SK-N-SH (cell line): ENCODE measurements around the gene ZBTB34. TPM values are rescaled to one million over a fixed set of nuclear protein-coding genes. Genes with fewer than 3 reads are reported as not detected.

Source experiments
- CTCF ChIA-PET: fragments of 300-600, 350-600 bp; formaldehyde crosslinking; extraction: SDS; loops from one replicate; lab custom pipeline; 2021; lab: Yijun Ruan, JAX
- POLR2A ChIA-PET: fragments of 350-600 bp; sonication (Branson Sonifier 250); formaldehyde crosslinking; extraction: SDS; loops from one replicate; lab custom pipeline; 2020; ENCODE audit warnings: antibody characterized with exemption, inconsistent platforms; lab: Yijun Ruan, JAX
- DNase-seq: peaks from one replicate; pipeline ENCODE4 v3.0.0; 2012
- H2AFZ ChIP-seq: fragments of 200-600 bp; sonication (generic); 2 replicates; pipeline ENCODE4 v1.8.1; 2016; ENCODE audit warnings: antibody characterized with exemption, mild to moderate bottlenecking, low read depth
- H3F3A ChIP-seq: fragments of 200-600 bp; sonication (generic); replicated peaks from 2 replicates; pipeline ENCODE3; 2016; ENCODE audit warnings: antibody characterized with exemption, mild to moderate bottlenecking; ENCODE audit not compliant: insufficient read depth
- H3K27ac ChIP-seq, 2 experiments: fragments of 200-500 bp in 1 of 2; fragments of 200-600 bp in 1 of 2; sonication (Bioruptor generic) in 1 of 2; sonication (generic), shearing (Covaris generic) in 1 of 2; 2 replicates each; pipeline versions ENCODE4 v1.5.1 to v1.6.1; 2014 to 2016; ENCODE audit warnings: low read depth in 2 of 2, inconsistent platforms in 1 of 2, low read length in 1 of 2, mild to moderate bottlenecking in 1 of 2, mixed read lengths in 1 of 2
- H3K27me3 ChIP-seq: fragments of 200-600 bp; sonication (generic), shearing (Covaris generic); 2 replicates; pipeline ENCODE4 v1.6.1; 2016; ENCODE audit warnings: mixed run types; ENCODE audit not compliant: insufficient read depth
- H3K36me3 ChIP-seq, 2 experiments: fragments of 200-500 bp in 1 of 2; fragments of 200-600 bp in 1 of 2; sonication (Bioruptor generic) in 1 of 2; sonication (generic) in 1 of 2; replicated peaks in 1 of 2; 2 replicates each; pipeline versions ENCODE3 to v1.5.1; 2014 to 2016; ENCODE audit warnings: low read length in 1 of 2, mild to moderate bottlenecking in 1 of 2; ENCODE audit not compliant: insufficient read depth in 2 of 2, control insufficient read depth in 1 of 2
- H3K4me1 ChIP-seq, 2 experiments: fragments of 200-500 bp in 1 of 2; fragments of 200-600 bp in 1 of 2; sonication (Bioruptor generic) in 1 of 2; sonication (generic), shearing (Covaris generic) in 1 of 2; 2 replicates each; pipeline versions ENCODE4 v1.5.1 to v1.6.1; 2014 to 2016; ENCODE audit warnings: low read depth in 1 of 2, low read length in 1 of 2, mixed run types in 1 of 2; ENCODE audit not compliant: insufficient read depth in 2 of 2, control insufficient read depth in 1 of 2
- H3K4me2 ChIP-seq: fragments of 200-600 bp; sonication (generic), shearing (Covaris generic); 2 replicates; pipeline ENCODE4 v1.6.1; 2017; ENCODE audit warnings: mixed run types
- H3K4me3 ChIP-seq, 2 experiments: fragments of 200-500 bp in 1 of 2; fragments of 200-600 bp in 1 of 2; sonication (Bioruptor generic) in 1 of 2; sonication (generic), shearing (Covaris generic) in 1 of 2; 2 replicates each; pipeline versions ENCODE4 v1.5.1 to v1.8.1; 2014 to 2016; ENCODE audit warnings: low read depth in 2 of 2, inconsistent platforms in 1 of 2, low read length in 1 of 2, mild to moderate bottlenecking in 1 of 2, mixed read lengths in 1 of 2, moderate library complexity in 1 of 2
- H3K79me2 ChIP-seq: fragments of 200-600 bp; sonication (generic); 2 replicates; pipeline ENCODE4 v1.8.1; 2017; ENCODE audit warnings: mild to moderate bottlenecking; ENCODE audit not compliant: insufficient read depth
- H3K9ac ChIP-seq: fragments of 200-600 bp; sonication (generic); 2 replicates; pipeline ENCODE4 v1.6.1; 2017; ENCODE audit warnings: mixed run types
- H3K9me2 ChIP-seq: fragments of 200-600 bp; sonication (generic); 2 replicates; pipeline ENCODE4 v1.6.1; 2017; ENCODE audit warnings: mixed run types
- H3K9me3 ChIP-seq: fragments of 200-600 bp; sonication (generic); 2 replicates; pipeline ENCODE4 v1.6.1; 2017; ENCODE audit warnings: mixed run types, mild to moderate bottlenecking, moderate library complexity
- H4K20me1 ChIP-seq: fragments of 200-600 bp; sonication (generic); 2 replicates; pipeline ENCODE4 v1.6.1; 2017; ENCODE audit warnings: mild to moderate bottlenecking, mixed run types; ENCODE audit not compliant: insufficient read depth
- CHD2 ChIP-seq: fragments of 150-350 bp; IDR thresholded peaks from 2 replicates; pipeline ENCODE4 v1.6.1; 2018; ENCODE audit warnings: low read length; ENCODE audit not compliant: partially characterized antibody
- GATA2 ChIP-seq: sonication (generic); formaldehyde crosslinking; IDR thresholded peaks from 2 replicates; pipeline ENCODE4 v1.5.0; 2020; ENCODE audit warnings: mild to moderate bottlenecking, missing genetic modification reagents
- IRF3 ChIP-seq: fragments of 150-350 bp; IDR thresholded peaks from 2 replicates; pipeline ENCODE4 v1.6.1; 2016; ENCODE audit warnings: mild to moderate bottlenecking, low read depth, low read length
- MEF2A ChIP-seq: IDR thresholded peaks from 2 replicates; pipeline ENCODE4 v1.4.0; 2012; ENCODE audit warnings: low read depth, borderline replicate concordance
- RCOR1 ChIP-seq: fragments of 150-350 bp; IDR thresholded peaks from 2 replicates; pipeline ENCODE4 v1.6.1; 2017; ENCODE audit warnings: antibody characterized with exemption, low read length
- SIN3A ChIP-seq: IDR thresholded peaks from 2 replicates; pipeline ENCODE4 v1.6.1; 2012; ENCODE audit warnings: low read depth, mild to moderate bottlenecking, low read length, moderate library complexity, borderline replicate concordance
- TCF12 ChIP-seq: IDR thresholded peaks from 2 replicates; pipeline ENCODE4 v1.4.0; 2012
- USF1 ChIP-seq: IDR thresholded peaks from 2 replicates; pipeline ENCODE4 v1.4.0; 2012; ENCODE audit warnings: low read depth, borderline replicate concordance
- USF2 ChIP-seq: fragments of 150-350 bp; IDR thresholded peaks from 2 replicates; pipeline ENCODE4 v1.6.1; 2017; ENCODE audit warnings: antibody characterized with exemption, low read length, low read depth, borderline replicate concordance
- WGBS: methylation state at CpG from one replicate; pipeline ENCODE4 v1.1.6; 2017; ENCODE audit warnings: low lambda C conversion rate; 5-methylcytosine and 5-hydroxymethylcytosine counted together
- polyA plus RNA-seq, 3 experiments: library from polyadenylated mRNA; depleted of rRNA; stranded (reverse); fragments of >200 nt; gene quantifications; 2 replicates each; pipeline ENCODE4 v1.2.3, GENCODE V29; 2012
- TF ChIP-seq, protein P1 (sequence below): fragments of 200-600 bp; sonication (generic); IDR thresholded peaks from 2 replicates; pipeline ENCODE4 v1.6.1; 2017; ENCODE audit warnings: antibody characterized with exemption, mild to moderate bottlenecking, moderate library complexity
- TF ChIP-seq, protein P2 (sequence below): IDR thresholded peaks from 2 replicates; pipeline ENCODE4 v1.4.0; 2012; ENCODE audit warnings: low read depth

Gene ZBTB34
- polyA plus RNA-seq, 1 of the 3 experiments (the other 2 are of a cell fraction): 2.9 TPM

DNA sequence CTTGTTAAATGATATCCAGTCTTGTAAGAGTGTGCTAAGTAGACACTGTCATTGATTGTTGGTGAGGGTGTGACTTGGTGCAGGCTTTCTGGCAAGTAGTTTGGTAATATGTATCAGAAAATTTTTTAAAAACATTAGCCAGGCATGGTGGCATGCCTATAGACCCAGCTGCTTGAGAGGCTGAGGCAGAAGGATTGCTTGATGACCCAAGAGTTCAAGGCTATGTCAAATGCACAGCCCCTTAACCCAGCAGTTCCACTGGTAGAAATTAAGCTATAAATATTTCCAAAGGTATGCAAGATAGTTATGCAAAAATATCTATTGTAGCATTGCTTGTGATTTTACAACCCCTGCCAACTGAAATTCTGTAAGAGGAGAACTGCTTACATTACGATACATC is 31.4 kb upstream of the ZBTB34 start (continued):
- TF ChIP-seq IRF3 (no peak), MEF2A (no peak)

- H3K4me2 ChIP-seq: no peak overlapping the region
- ChIA-PET CTCF (no interaction called here), POLR2A (no interaction called here)
- no peak overlapping the region for H3K9ac ChIP-seq
- H3K27ac ChIP-seq: no peak overlapping the region
- WGBS: 94% methylated on average over 3 of the region's 3 CpGs
- peaks cover 58% of the 10 kb centered on the region for H3K79me2 ChIP-seq
- no peak overlapping the region for H3K4me3 ChIP-seq
- no peak for DNase-seq
- H4K20me1 ChIP-seq: peaks cover 21% of the 10 kb centered on the region
- H2AFZ ChIP-seq: no peak overlapping the region
- no peaks in the 10 kb centered on the region for H3K9me2 ChIP-seq
- H3K4me1 ChIP-seq: peaks cover 0 to 3% of the 10 kb centered on the region in 2 experiments; a peak in 1 of 4 replicates
- H3K36me3 ChIP-seq: peaks cover 33 to 36% of the 10 kb centered on the region in 2 experiments
- no peaks in the 10 kb centered on the region for H3K9me3 ChIP-seq
- H3F3A ChIP-seq: no peaks in the 10 kb centered on the region
- TF ChIP-seq USF1: no peak
- TF ChIP-seq GATA2 (CRISPR knock-in tag): no peak
- TF ChIP-seq RCOR1: no peak
- no peak for TF ChIP-seq USF2
- TF ChIP-seq, protein P1, sequence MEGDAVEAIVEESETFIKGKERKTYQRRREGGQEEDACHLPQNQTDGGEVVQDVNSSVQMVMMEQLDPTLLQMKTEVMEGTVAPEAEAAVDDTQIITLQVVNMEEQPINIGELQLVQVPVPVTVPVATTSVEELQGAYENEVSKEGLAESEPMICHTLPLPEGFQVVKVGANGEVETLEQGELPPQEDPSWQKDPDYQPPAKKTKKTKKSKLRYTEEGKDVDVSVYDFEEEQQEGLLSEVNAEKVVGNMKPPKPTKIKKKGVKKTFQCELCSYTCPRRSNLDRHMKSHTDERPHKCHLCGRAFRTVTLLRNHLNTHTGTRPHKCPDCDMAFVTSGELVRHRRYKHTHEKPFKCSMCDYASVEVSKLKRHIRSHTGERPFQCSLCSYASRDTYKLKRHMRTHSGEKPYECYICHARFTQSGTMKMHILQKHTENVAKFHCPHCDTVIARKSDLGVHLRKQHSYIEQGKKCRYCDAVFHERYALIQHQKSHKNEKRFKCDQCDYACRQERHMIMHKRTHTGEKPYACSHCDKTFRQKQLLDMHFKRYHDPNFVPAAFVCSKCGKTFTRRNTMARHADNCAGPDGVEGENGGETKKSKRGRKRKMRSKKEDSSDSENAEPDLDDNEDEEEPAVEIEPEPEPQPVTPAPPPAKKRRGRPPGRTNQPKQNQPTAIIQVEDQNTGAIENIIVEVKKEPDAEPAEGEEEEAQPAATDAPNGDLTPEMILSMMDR: no peak
- TF ChIP-seq, protein P2, sequence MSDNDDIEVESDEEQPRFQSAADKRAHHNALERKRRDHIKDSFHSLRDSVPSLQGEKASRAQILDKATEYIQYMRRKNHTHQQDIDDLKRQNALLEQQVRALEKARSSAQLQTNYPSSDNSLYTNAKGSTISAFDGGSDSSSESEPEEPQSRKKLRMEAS: no peak
- no peak for TF ChIP-seq CHD2
- TF ChIP-seq MEF2A: no peak
- no peak for TF ChIP-seq TCF12
- no peak for TF ChIP-seq SIN3A
- no peaks in the 10 kb centered on the region for H3K27me3 ChIP-seq
Measured at GRCh38 chr9:126830827-126831226, 29.6 kb upstream of the ZBTB34 start.
